ENCODE measurements around the gene COL6A2.
"Not testable (repeated sequence)": the region's sequence is repeated elsewhere in the genome, so short reads cannot be mapped to it uniquely, and the experiment has no call there.

Gene COL6A2

GRCh38 chr21:46061063-46061462, 36.8 kb upstream of the COL6A2 start:
- no peak for DNase-seq (ENCODE audit: low read depth in 2 of 2)

- no peak for DNase-seq (ENCODE audit: low read depth in 2 of 2)
These were observed 36.4 kb upstream of the COL6A2 start for GRCh38 chr21:46061518-46061917.

DNA sequence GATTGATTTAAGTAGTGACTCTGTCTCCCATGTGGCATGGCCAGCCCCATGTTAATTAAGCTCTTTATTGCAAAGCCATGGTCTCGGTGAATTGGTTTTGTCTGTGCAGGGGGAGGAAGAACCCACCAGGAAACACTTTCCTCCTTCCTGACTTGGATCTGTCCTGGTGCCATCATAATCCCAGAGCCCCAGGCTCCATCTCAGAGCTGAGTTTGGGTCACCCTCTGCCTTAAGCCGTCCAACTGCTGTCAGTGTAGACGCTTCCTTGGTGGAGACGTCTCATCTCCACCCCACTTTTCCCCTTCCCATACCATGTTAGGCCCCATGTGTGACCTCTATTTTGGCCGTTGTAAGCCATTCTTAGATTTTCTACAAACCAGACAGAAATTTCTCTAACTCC, 36.0 kb upstream of the COL6A2 start:
- no peak for DNase-seq (ENCODE audit: low read depth in 2 of 2)

GRCh38 chr21:46062471-46063211, 35.3 kb upstream of the COL6A2 start:
- no peak for DNase-seq (ENCODE audit: low read depth in 2 of 2)

- DNase-seq (ENCODE audit: low read depth in 2 of 2), result no peak
These were observed 34.7 kb upstream of the COL6A2 start for GRCh38 chr21:46063227-46063626.

- no peak for DNase-seq (ENCODE audit: low read depth in 2 of 2)
These were observed 33.9 kb upstream of the COL6A2 start for GRCh38 chr21:46063734-46064680.

DNA sequence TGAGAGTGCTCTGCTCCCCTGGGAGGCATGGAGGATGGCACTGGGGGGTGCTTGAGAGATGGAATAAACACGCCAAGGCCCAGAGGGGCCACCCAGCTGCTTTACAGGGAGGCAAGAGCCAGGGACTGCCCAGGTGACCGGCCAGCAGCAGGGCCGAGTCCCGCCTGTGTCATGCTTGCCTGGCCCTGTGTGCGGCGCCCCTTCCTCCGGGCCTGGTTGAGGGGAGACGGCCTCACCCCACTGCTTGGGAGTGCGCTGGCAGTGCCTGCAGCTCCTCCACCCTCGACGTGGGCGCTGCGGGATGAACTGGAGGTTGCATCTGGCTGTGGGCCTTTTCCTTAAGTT, 33.1 kb upstream of the COL6A2 start:
- DNase-seq (ENCODE audit: low read depth in 2 of 2), result no peak

DNA sequence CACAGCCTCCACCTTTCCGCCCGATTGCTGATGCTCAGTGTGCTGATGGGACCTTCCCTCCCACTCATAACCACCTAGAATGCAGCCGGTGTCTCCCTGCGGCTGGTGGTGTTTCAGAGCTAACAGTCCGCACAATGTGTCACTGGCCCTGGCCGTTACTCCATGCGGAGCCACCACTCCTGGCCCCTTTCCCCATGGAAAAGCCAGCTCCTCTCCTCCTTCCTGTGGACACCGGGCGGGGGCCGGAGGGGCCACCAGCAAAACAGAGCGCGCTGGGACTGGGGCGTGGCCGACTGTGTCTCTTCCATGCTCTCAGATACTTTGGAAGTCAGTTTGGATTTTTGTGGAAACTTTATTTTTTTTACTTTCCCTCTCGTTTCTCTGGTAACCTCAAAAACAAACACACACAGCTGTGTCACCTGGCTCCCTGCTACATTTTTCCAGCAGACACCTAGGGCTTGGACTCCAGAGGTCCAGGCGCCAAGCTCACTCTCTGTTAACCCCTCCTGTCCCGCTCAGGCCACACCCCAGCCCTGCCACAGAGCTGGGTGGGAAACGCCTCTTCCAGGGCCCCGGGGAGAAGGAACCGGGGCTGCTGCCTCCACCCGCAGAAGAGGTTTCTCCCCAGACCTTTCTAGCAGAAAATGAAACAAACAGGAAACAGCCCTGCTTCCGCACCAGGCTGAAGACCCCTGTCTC, 32.5 kb upstream of the COL6A2 start:
- DNase-seq (ENCODE audit: low read depth in 2 of 2), result no peak

DNA sequence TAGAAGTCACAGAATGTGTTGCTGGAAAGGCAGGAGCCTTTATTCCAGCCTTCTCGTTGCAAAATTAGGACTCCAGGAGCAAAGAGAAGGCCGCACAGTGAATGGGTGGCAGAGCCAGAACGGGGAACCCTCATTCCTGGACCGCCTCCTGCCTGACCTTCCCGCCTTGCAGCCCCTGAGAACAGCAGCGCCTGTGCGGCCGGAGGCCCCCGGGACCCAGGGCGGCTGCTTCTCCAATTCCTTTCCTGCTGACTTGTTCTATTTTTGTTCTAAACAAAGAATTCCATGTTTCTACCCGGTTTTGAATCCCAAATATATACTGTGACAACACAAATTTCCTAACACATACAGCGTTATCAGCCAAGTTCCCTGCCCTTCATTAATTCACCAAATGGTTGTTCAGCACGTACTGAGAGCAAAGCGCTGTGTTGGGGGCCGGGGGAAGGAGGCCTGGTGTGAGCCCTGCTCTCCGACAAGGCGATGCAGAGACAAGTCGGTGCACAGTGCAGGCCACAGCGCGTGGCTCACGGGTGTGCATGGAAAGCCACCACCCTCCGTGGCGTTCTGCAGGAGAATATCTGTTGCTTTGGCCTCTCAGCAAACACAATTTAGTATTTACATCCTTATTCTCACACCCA, 31.9 kb upstream of the COL6A2 start:
- no peak for DNase-seq (ENCODE audit: low read depth in 2 of 2)

- DNase-seq (ENCODE audit: low read depth in 2 of 2), result no peak
These were observed 31.2 kb upstream of the COL6A2 start for GRCh38 chr21:46066591-46067331.

DNA sequence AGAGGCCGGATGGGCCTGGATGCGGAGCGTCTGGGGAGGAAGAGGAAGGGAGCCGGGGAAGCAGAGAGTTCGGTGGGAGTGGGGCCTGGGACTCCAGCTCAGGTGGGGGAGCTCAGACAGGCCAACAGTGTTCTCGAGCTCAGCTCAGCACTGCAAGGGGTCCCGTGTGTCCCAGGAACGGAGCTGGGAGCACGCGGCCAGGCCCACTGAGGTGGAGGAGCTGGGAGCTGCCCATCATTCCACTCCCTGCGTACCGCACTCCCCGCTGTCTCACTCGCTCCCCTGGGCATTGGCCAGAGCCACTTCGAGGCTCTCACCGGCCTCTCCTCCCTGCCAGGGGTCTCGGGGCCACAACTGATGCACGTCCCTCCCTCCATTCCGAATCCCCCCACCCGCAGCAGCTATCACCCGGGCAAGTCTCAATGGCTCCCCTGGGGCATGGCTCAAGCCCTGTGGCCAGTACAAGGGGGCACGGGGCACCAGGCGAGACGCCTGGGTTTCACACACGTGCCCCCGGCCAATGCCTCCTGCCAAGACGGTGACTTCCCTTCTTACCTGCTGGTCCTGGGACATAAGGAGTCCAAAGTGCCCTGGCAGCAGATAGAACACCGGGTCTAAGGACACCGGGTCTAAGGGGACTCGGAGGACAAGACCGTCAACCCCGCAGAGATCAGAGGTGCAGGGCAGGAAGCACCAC, 30.3 kb upstream of the COL6A2 start:
- DNase-seq (ENCODE audit: low read depth in 2 of 2), result no peak

- DNase-seq (ENCODE audit: low read depth in 2 of 2), result no peak
These were observed 29.3 kb upstream of the COL6A2 start for GRCh38 chr21:46068516-46069079.

- DNase-seq (ENCODE audit: low read depth in 2 of 2), result no peak
These were observed 28.7 kb upstream of the COL6A2 start for GRCh38 chr21:46069166-46069565.

DNA sequence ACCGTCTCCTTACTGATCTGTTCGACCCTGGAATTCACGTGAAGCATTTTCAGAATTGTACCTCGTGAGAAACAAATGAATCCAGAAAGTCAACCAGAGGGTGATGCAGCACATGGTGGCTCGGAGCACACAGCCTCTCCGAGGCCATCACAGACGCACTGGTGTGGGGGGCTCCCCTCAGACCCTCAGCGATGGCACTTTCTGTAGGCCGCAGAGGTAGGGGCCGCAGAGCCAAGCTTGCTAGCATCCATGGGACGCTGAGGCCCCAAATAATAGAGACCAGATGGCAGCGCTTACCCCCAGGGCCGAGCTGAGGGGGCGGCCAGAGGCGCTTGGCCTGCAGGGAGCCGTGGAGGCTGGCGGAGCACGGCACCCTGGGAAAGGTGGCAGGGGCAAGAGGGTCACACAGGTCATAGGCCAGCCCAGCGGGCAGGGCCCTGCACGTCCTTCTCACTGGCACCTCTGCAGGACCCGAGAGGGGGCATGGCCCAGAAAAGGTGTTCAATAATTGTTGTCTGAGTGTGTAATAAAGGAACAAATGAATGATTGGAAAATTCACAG, 28.1 kb upstream of the COL6A2 start:
- no peak for DNase-seq (ENCODE audit: low read depth in 2 of 2)

DNA sequence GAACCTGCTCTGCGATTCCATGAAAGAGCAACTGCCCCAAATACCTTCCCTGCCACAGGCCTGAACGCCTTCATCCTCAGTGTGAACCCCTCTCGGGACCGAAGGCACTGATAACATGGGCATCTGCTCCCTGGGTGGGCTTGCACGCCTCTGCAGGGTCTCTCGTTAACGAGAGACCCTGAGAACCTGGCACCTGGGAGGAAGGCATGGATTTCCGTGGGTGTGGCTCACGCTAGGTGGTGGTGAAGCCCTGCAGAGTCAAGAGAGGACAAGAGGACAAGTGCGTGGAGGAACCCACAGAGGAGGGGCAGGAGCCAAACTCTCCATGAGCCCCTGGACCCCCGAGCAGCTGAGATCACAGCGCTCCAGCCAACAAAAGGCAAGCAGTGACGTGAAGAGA, 26.8 kb upstream of the COL6A2 start:
- DNase-seq (ENCODE audit: low read depth in 2 of 2), result no peak

DNA sequence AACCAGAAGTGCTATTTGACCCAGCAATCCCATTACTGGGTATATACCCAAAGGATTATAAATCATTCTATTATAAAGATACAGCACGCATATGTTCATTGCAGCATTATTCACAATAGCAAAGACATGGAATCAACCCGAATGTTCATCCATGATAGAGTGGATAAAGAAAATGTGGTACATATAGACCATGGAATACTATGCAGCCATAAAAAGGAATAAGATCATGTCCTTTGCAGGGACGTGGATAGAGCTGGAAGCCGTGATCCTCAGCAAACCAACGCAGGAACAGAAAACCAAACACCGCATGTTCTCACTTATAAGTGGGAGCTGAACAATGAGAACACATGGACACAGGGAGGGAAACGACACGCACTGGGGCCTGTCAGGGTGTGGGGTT, 21.2 kb upstream of the COL6A2 start:
- not testable (repeated sequence) for DNase-seq (ENCODE audit: low read depth in 2 of 2)

DNA sequence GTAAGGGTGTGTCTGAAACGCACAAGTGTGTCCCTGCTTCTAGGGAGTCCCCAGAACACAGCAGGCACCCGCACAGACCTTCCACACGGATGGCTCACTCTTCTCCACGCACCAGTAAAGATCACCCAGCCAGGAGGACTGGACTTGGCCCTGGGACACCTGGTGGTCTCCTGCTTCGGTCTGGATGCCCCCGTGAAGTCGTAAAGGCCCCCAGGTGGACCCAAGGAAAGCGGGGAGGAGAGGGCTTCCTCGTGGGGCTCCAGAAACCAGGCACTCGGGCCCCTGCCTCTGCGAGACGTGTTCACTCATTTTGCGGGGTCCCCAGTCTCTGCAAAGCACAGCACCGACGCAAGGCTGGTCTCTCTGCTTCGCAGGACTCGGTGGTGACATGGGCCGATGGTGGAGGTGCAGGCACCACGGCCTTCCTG, 20.2 kb upstream of the COL6A2 start:
- DNase-seq (ENCODE audit: low read depth in 2 of 2), result no peak

DNA sequence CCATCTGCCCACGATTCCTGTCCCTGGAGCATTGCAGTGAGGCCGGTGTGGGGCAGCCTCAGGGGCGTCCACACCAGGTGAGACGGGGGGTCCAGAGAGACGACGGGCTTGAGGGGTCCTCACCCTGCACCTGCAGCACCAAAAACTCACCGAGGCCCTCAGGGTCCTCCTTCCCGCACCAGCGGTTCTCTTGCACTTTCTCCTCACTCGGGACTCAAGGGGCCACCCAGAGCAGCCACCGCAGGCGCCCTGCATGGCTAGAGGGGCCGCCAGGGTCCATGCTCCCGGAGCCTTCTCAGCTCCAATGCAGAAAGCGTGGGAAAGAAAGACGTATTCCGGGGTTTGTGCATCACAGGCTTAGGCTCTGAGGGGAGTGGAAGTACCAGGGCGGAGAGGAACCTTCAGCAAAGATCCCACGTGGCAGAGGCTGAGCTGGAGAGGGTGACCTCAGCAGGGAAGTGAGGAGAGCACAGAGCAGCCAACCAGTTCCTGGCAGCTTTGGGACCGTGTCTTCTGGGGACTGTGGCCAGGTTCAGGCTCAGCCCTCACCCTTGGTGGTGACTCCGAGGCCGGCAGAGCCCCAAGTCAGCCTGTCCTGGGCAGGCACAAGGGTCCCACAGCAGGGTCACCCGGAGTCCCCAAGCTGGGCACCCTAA, 19.5 kb upstream of the COL6A2 start:
- no peak for DNase-seq (ENCODE audit: low read depth in 2 of 2)

DNA sequence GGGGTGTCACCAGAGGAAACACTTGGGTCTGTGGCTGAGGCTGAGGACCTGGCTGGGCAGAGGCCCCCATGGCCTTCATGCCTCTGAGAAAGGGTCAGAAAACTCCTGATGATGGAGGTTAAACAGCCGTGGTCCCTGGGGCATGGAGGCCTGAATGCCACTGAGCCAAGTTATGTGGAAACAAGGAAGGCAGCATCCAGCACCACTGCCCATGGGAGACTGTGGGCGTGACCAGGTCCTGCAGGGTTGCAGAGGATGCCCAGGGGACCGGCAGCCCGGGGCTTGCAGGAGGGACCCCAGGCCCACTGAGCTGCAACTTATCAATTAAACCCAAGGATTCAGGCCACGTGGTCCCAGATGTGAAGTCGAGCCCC, 18.9 kb upstream of the COL6A2 start:
- no peak for DNase-seq (ENCODE audit: low read depth in 2 of 2)
